Fibroblast of villous mesenchyme (primary cell): ENCODE results near the gene E2F2. TPM values are rescaled to one million over a fixed set of nuclear protein-coding genes. Genes with fewer than 3 reads are reported as not detected.

ENCODE experiments used
- DNase-seq: peaks from one replicate; pipeline ENCODE4 v3.0.0-alpha.2; 2010; ENCODE audit warnings: low read depth
- H3K4me3 ChIP-seq: 2 replicates; pipeline ENCODE4 v1.5.1; 2011; ENCODE audit warnings: low read depth, mild to moderate bottlenecking, low read length
- CTCF ChIP-seq: IDR thresholded peaks from 2 replicates; pipeline ENCODE4 v1.5.1; 2012; ENCODE audit warnings: low read depth, mild to moderate bottlenecking, low read length; ENCODE audit not compliant: insufficient read depth
- total RNA-seq: library from RNA; depleted of rRNA; stranded (reverse); fragments of >200 nt; gene quantifications from 2 replicates; pipeline ENCODE4 v1.2.3, GENCODE V29; 2012

The E2F2 gene
- total RNA-seq, 1 donor = 2.2 TPM

GRCh38 chr1:23492132-23492720, 38.8 kb downstream of the E2F2 start:
- no peak overlapping the region for H3K4me3 ChIP-seq
- no peak for DNase-seq
- no peak for TF ChIP-seq CTCF

GRCh38 chr1:23489842-23490241, 41.2 kb downstream of the E2F2 start:
- DNase-seq = no peak
- no peak for TF ChIP-seq CTCF
- H3K4me3 ChIP-seq = no peak overlapping the region

- H3K4me3 ChIP-seq = peak overlapping the region; percentile 67
- DNase-seq = no peak
- TF ChIP-seq CTCF = no peak
Observed at GRCh38 chr1:23485002-23485332, 46.1 kb downstream of the E2F2 start.

- DNase-seq = peak; percentile 95
- no peak for TF ChIP-seq CTCF
- H3K4me3 ChIP-seq = peak overlapping the region; percentile 67
Observed at GRCh38 chr1:23484253-23485001, 46.6 kb downstream of the E2F2 start.

- TF ChIP-seq CTCF = no peak
- peak; percentile 56 for DNase-seq
Observed at GRCh38 chr1:23483321-23484252, 47.4 kb downstream of the E2F2 start, which contains the start of gene ASAP3. Gene ASAP3, minus strand, starts transcription at chr1:23484179. Its CDS starts 46 bp downstream, at chr1:23484133.

GRCh38 chr1:23481904-23482303, 49.1 kb downstream of the E2F2 start:
- H3K4me3 ChIP-seq = no peak overlapping the region
- no peak for TF ChIP-seq CTCF
- DNase-seq = no peak

More at GRCh38 chr1:23483321-23484252, 47.4 kb downstream of the E2F2 start, which contains the start of gene ASAP3:
- peak within 1 kb of the TSS; percentile 67 for H3K4me3 ChIP-seq
